Liver (tissue), 9 donors: Measurements from ENCODE around the gene CDSN. TPM values are rescaled to one million over a fixed set of nuclear protein-coding genes. Genes with fewer than 3 reads are reported as not detected.
"Not testable (repeated sequence)": the region's sequence is repeated elsewhere in the genome, so short reads cannot be mapped to it uniquely, and the experiment has no call there.

ENCODE experiments used
- DNase-seq: peaks from one replicate; pipeline ENCODE4 v3.0.0-alpha.2; 2017; ENCODE audit warnings: low spot score
- H3K27ac ChIP-seq, 2 donors: one replicate each; pipeline ENCODE4 v1.7.0; 2013; ENCODE audit warnings: inconsistent platforms in 2 of 2, low read length in 2 of 2, control low read depth in 1 of 2, low read depth in 1 of 2, mild to moderate bottlenecking in 1 of 2
- H3K27me3 ChIP-seq, 4 donors: one replicate each; pipeline versions ENCODE4 v1.6.1 to v1.7.0; 2013; ENCODE audit warnings: low read length in 3 of 4, inconsistent platforms in 1 of 4, mild to moderate bottlenecking in 1 of 4, moderate library complexity in 1 of 4; ENCODE audit not compliant: control insufficient read depth in 4 of 4, insufficient read depth in 4 of 4
- H3K36me3 ChIP-seq, 4 donors: one replicate each; pipeline versions ENCODE4 v1.6.1 to v1.7.0; 2013; ENCODE audit warnings: low read length in 3 of 4, mild to moderate bottlenecking in 3 of 4, low read depth in 1 of 4, moderate library complexity in 1 of 4; ENCODE audit not compliant: control insufficient read depth in 4 of 4, insufficient read depth in 3 of 4
- H3K4me1 ChIP-seq, 4 donors: one replicate each; pipeline versions ENCODE4 v1.6.1 to v1.7.0; 2013; ENCODE audit warnings: low read length in 3 of 4, mild to moderate bottlenecking in 3 of 4, moderate library complexity in 1 of 4; ENCODE audit not compliant: control insufficient read depth in 4 of 4, insufficient read depth in 4 of 4
- H3K4me3 ChIP-seq, 3 donors: one replicate each; pipeline versions ENCODE4 v1.6.1 to v1.7.0; 2013; ENCODE audit warnings: low read length in 3 of 3, control low read depth in 1 of 3, low read depth in 1 of 3, mild to moderate bottlenecking in 1 of 3
- H3K9ac ChIP-seq, 2 donors: one replicate each; pipeline ENCODE4 v1.7.0; 2013; ENCODE audit warnings: low read length in 2 of 2, mild to moderate bottlenecking in 2 of 2, moderate library complexity in 2 of 2, control low read depth in 1 of 2, low read depth in 1 of 2
- H3K9me3 ChIP-seq, 4 donors: one replicate each; pipeline versions ENCODE4 v1.6.1 to v1.7.0; 2013; ENCODE audit warnings: low read length in 3 of 4; ENCODE audit not compliant: control insufficient read depth in 4 of 4
- GABPA ChIP-seq, 2 donors: IDR thresholded peaks in 1 of 2; conservative IDR thresholded peaks in 1 of 2; 2 replicates each; pipeline ENCODE4 v1.6.1; 2016; ENCODE audit warnings: antibody characterized with exemption in 2 of 2, mild to moderate bottlenecking in 1 of 2, moderate library complexity in 1 of 2
- NR2F2 ChIP-seq: IDR thresholded peaks from 2 replicates; pipeline ENCODE4 v1.6.1; 2016; ENCODE audit warnings: antibody characterized with exemption
- SP1 ChIP-seq: IDR thresholded peaks from 2 replicates; pipeline ENCODE4 v1.6.1; 2018; ENCODE audit warnings: antibody characterized with exemption, mild to moderate bottlenecking
- YY1 ChIP-seq: IDR thresholded peaks from 2 replicates; pipeline ENCODE4 v1.6.1; 2016; ENCODE audit warnings: antibody characterized with exemption, mild to moderate bottlenecking
- whole genome bisulfite sequencing: extraction: QIAGEN DNeasy Blood & Tissue Kit; methylation state at CpG from one replicate; pipeline ENCODE4 v1.1.7; 2013; 5-methylcytosine and 5-hydroxymethylcytosine counted together
- polyA plus RNA-seq, 2 donors: library from polyadenylated mRNA; stranded (reverse) in 1 of 2; unstranded in 1 of 2; fragments of 200-250 nt in 1 of 2; fragments of >200 nt in 1 of 2; fragmentation: Nextera tagmentation in 1 of 2; extraction: Ambion mirVana in 1 of 2; gene quantifications; one replicate each; pipeline versions ENCODE4 v1.2.1 to v1.2.3, GENCODE V29; 2013 to 2015
- total RNA-seq, 2 donors: library from RNA; depleted of rRNA; stranded (reverse); fragments of >200 nt; gene quantifications; one replicate each; pipeline ENCODE4 v1.2.3, GENCODE V29; 2014
- TF ChIP-seq, protein P1 (sequence below): IDR thresholded peaks from 2 replicates; pipeline ENCODE4 v1.6.1; 2016; ENCODE audit warnings: antibody characterized with exemption, mild to moderate bottlenecking
- TF ChIP-seq, protein P2 (sequence below): IDR thresholded peaks from 2 replicates; pipeline ENCODE4 v1.6.1; 2016; ENCODE audit warnings: antibody characterized with exemption
- TF ChIP-seq, protein P3 (sequence below): fragments of 150-350 bp; IDR thresholded peaks from 2 replicates; pipeline ENCODE4 v1.5.1; 2017; ENCODE audit warnings: improper control_type of control experiment, low read depth, low read length; ENCODE audit not compliant: missing input control
- TF ChIP-seq, protein P4 (sequence below): IDR thresholded peaks from 2 replicates; pipeline ENCODE4 v1.6.1; 2016; ENCODE audit warnings: antibody characterized with exemption
- donor health status: healthy.
- donor health status: healthy.
- donor health status: healthy.
- donor health status: healthy.
- donor health status: healthy.

The CDSN gene
- total and polyA plus RNA-seq, 4 donors, result not detected

DNA sequence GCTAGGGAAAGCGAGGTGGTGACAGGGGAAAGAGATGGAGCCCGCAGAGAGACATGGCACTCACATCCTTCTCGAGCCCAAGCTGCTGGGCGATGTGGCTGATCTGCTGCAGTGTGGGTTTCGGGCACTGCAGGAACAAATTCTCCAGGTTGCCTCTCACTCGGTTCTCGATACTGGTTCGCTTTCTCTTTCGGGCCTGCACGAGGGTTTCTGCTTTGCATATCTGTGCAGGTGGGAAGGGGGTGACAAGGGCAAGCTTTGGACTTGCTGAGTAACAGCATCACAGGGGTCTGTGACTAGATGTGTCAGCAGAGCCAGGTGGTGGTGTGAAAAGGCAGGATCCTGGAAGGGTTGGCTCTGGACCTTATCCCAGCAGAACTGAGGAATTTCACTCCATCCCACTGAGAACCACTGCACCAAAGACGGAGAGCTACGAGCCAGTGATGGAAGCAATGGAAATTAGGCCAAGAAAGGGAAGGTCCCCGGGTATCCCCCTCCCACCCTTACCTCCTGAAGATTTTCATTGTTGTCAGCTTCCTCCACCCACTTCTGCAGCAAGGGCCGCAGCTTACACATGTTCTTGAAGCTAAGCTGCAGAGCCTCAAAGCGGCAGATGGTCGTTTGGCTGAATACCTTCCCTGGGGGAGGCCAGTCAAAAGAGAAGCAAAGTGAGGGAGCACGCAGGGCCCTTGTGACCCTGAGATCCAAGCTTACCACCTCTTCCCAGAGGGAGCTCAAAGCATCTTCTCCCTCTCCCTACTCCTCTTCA, 45.0 kb upstream of the CDSN start:
- H3K27me3 ChIP-seq, H3K9ac ChIP-seq: not testable (repeated sequence)

DNA sequence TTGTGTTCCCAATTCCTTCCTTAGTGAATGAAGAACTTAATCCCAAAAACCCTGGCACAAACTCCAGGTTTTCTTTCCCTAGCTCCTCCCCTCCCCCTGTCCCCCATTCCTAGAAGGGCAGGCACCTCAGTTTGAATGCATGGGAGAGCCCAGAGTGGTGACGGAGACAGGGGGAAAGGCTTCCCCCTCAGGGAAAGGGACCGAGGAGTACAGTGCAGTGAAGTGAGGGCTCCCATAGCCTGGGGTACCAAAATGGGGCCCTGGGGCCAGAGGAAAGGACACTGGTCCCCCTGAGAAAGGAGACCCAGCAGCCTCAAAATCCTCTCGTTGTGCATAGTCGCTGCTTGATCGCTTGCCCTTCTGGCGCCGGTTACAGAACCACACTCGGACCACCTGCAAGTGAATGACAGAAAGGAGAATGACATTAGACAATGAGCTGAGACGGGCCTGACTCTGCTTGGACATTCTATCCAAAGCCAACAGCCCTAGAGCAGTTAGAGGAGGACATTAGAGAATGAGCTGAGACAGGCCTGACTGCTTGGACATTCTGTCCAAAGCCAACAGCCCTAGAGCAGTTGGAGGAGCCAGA, 44.3 kb upstream of the CDSN start:
- H3K27ac ChIP-seq, H3K4me1 ChIP-seq, H3K4me3 ChIP-seq, H3K36me3 ChIP-seq, H3K9ac ChIP-seq, H3K27me3 ChIP-seq, H3K9me3 ChIP-seq, DNase-seq: not testable (repeated sequence)
- 94% methylated on average over 7 of the region's 9 CpGs for WGBS

More for the DNA sequence above, 45.0 kb upstream of the CDSN start:
- not testable (repeated sequence) for H3K9me3 ChIP-seq, H3K36me3 ChIP-seq, H3K4me3 ChIP-seq, H3K4me1 ChIP-seq, DNase-seq, H3K27ac ChIP-seq
- 89% methylated on average over 17 of the region's 17 CpGs for WGBS

DNA sequence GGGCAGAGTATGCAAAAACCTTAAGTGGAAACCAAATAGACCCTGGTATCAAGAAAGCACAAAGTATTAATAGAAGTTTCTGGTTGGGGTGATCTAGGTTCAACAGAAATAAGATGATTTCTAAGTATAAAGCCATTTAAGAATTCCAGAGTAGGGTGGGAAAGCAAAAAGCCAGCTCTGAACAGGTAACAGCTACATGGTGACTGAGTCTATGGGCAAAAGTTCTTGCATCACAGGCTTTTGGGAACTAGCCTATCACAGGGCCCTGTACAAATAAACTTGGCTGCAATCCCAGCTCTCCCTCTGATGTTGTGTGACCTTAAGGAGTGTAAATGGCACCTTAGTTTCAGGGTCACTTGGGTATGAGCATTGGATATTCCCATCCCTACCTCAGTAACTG, 43.7 kb upstream of the CDSN start:
- Histone ChIP-seq H3K4me3 (no peak overlapping the region), H3K9ac (no peak overlapping the region), H3K36me3 (no peaks in the 10 kb centered on the region), H3K27me3 (no peaks in the 10 kb centered on the region), H3K27ac (no peak overlapping the region), H3K4me1 (peaks cover 1 to 4% (median 3%) of the 10 kb centered on the region in 4 donors), H3K9me3 (no peaks in the 10 kb centered on the region)
- no peak for DNase-seq
- TF ChIP-seq YY1, result no peak
- TF ChIP-seq, protein P1, sequence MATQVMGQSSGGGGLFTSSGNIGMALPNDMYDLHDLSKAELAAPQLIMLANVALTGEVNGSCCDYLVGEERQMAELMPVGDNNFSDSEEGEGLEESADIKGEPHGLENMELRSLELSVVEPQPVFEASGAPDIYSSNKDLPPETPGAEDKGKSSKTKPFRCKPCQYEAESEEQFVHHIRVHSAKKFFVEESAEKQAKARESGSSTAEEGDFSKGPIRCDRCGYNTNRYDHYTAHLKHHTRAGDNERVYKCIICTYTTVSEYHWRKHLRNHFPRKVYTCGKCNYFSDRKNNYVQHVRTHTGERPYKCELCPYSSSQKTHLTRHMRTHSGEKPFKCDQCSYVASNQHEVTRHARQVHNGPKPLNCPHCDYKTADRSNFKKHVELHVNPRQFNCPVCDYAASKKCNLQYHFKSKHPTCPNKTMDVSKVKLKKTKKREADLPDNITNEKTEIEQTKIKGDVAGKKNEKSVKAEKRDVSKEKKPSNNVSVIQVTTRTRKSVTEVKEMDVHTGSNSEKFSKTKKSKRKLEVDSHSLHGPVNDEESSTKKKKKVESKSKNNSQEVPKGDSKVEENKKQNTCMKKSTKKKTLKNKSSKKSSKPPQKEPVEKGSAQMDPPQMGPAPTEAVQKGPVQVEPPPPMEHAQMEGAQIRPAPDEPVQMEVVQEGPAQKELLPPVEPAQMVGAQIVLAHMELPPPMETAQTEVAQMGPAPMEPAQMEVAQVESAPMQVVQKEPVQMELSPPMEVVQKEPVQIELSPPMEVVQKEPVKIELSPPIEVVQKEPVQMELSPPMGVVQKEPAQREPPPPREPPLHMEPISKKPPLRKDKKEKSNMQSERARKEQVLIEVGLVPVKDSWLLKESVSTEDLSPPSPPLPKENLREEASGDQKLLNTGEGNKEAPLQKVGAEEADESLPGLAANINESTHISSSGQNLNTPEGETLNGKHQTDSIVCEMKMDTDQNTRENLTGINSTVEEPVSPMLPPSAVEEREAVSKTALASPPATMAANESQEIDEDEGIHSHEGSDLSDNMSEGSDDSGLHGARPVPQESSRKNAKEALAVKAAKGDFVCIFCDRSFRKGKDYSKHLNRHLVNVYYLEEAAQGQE, result no peak
- TF ChIP-seq, protein P2, sequence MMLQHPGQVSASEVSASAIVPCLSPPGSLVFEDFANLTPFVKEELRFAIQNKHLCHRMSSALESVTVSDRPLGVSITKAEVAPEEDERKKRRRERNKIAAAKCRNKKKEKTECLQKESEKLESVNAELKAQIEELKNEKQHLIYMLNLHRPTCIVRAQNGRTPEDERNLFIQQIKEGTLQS, result no peak
- no peak for TF ChIP-seq GABPA (IDR thresholded peaks at IDR 0.05 in 1 of 2, conservative IDR thresholded peaks at IDR 0.05 in 1 of 2)
- TF ChIP-seq, protein P3, sequence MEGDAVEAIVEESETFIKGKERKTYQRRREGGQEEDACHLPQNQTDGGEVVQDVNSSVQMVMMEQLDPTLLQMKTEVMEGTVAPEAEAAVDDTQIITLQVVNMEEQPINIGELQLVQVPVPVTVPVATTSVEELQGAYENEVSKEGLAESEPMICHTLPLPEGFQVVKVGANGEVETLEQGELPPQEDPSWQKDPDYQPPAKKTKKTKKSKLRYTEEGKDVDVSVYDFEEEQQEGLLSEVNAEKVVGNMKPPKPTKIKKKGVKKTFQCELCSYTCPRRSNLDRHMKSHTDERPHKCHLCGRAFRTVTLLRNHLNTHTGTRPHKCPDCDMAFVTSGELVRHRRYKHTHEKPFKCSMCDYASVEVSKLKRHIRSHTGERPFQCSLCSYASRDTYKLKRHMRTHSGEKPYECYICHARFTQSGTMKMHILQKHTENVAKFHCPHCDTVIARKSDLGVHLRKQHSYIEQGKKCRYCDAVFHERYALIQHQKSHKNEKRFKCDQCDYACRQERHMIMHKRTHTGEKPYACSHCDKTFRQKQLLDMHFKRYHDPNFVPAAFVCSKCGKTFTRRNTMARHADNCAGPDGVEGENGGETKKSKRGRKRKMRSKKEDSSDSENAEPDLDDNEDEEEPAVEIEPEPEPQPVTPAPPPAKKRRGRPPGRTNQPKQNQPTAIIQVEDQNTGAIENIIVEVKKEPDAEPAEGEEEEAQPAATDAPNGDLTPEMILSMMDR, result no peak
- no peak for TF ChIP-seq SP1
- TF ChIP-seq NR2F2, result no peak
- TF ChIP-seq, protein P4, sequence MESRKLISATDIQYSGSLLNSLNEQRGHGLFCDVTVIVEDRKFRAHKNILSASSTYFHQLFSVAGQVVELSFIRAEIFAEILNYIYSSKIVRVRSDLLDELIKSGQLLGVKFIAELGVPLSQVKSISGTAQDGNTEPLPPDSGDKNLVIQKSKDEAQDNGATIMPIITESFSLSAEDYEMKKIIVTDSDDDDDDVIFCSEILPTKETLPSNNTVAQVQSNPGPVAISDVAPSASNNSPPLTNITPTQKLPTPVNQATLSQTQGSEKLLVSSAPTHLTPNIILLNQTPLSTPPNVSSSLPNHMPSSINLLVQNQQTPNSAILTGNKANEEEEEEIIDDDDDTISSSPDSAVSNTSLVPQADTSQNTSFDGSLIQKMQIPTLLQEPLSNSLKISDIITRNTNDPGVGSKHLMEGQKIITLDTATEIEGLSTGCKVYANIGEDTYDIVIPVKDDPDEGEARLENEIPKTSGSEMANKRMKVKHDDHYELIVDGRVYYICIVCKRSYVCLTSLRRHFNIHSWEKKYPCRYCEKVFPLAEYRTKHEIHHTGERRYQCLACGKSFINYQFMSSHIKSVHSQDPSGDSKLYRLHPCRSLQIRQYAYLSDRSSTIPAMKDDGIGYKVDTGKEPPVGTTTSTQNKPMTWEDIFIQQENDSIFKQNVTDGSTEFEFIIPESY, result no peak
